Measurements from ENCODE around the gene GALNT9.
"Not testable (repeated sequence)": the region's sequence is repeated elsewhere in the genome, so short reads cannot be mapped to it uniquely, and the experiment has no call there.

Gene GALNT9

GRCh38 chr12:132311201-132311915 is 18.0 kb downstream of the GALNT9 start:
- no peak for FAIRE-seq

GRCh38 chr12:132310181-132311040 is 19.0 kb downstream of the GALNT9 start:
- no peak for FAIRE-seq

GRCh38 chr12:132309596-132310086 is 19.7 kb downstream of the GALNT9 start:
- no peak for FAIRE-seq

GRCh38 chr12:132308853-132309595 is 20.4 kb downstream of the GALNT9 start:
- FAIRE-seq = no peak

GRCh38 chr12:132307976-132308852 is 21.2 kb downstream of the GALNT9 start:
- FAIRE-seq = no peak

- FAIRE-seq = no peak
Observed at GRCh38 chr12:132306885-132307191, 22.6 kb downstream of the GALNT9 start.

- no peak for FAIRE-seq
Observed at GRCh38 chr12:132305991-132306884, 23.2 kb downstream of the GALNT9 start.

GRCh38 chr12:132305560-132305966 is 23.8 kb downstream of the GALNT9 start:
- no peak for FAIRE-seq

- not testable (repeated sequence) for FAIRE-seq
Observed at GRCh38 chr12:132304866-132305265, 24.5 kb downstream of the GALNT9 start.

GRCh38 chr12:132303853-132304373 is 25.5 kb downstream of the GALNT9 start:
- FAIRE-seq = not testable (repeated sequence)

GRCh38 chr12:132302466-132303358 is 26.7 kb downstream of the GALNT9 start:
- FAIRE-seq = no peak

- FAIRE-seq = no peak
Observed at GRCh38 chr12:132300789-132301722, 28.3 kb downstream of the GALNT9 start.

GRCh38 chr12:132296063-132296462 is 33.3 kb downstream of the GALNT9 start:
- FAIRE-seq = no peak

- not testable (repeated sequence) for FAIRE-seq
Observed at GRCh38 chr12:132295561-132295960, 33.8 kb downstream of the GALNT9 start.

GRCh38 chr12:132295101-132295526 is 34.3 kb downstream of the GALNT9 start:
- no peak for FAIRE-seq

- no peak for FAIRE-seq
Observed at GRCh38 chr12:132294121-132295034, 35.0 kb downstream of the GALNT9 start.
